Liver (tissue), 9 donors: Measurements from ENCODE around the gene RAB4B. TPM values are rescaled to one million over a fixed set of nuclear protein-coding genes. Genes with fewer than 3 reads are reported as not detected.
"Not testable (repeated sequence)": the region's sequence is repeated elsewhere in the genome, so short reads cannot be mapped to it uniquely, and the experiment has no call there.

Source experiments
- DNase-seq: peaks from one replicate; pipeline ENCODE4 v3.0.0-alpha.2; 2017; ENCODE audit warnings: low spot score
- H3K27ac ChIP-seq, 2 donors: one replicate each; pipeline ENCODE4 v1.7.0; 2013; ENCODE audit warnings: inconsistent platforms in 2 of 2, low read length in 2 of 2, control low read depth in 1 of 2, low read depth in 1 of 2, mild to moderate bottlenecking in 1 of 2
- H3K27me3 ChIP-seq, 4 donors: one replicate each; pipeline versions ENCODE4 v1.6.1 to v1.7.0; 2013; ENCODE audit warnings: low read length in 3 of 4, inconsistent platforms in 1 of 4, mild to moderate bottlenecking in 1 of 4, moderate library complexity in 1 of 4; ENCODE audit not compliant: control insufficient read depth in 4 of 4, insufficient read depth in 4 of 4
- H3K36me3 ChIP-seq, 4 donors: one replicate each; pipeline versions ENCODE4 v1.6.1 to v1.7.0; 2013; ENCODE audit warnings: low read length in 3 of 4, mild to moderate bottlenecking in 3 of 4, low read depth in 1 of 4, moderate library complexity in 1 of 4; ENCODE audit not compliant: control insufficient read depth in 4 of 4, insufficient read depth in 3 of 4
- H3K4me1 ChIP-seq, 4 donors: one replicate each; pipeline versions ENCODE4 v1.6.1 to v1.7.0; 2013; ENCODE audit warnings: low read length in 3 of 4, mild to moderate bottlenecking in 3 of 4, moderate library complexity in 1 of 4; ENCODE audit not compliant: control insufficient read depth in 4 of 4, insufficient read depth in 4 of 4
- H3K4me3 ChIP-seq, 3 donors: one replicate each; pipeline versions ENCODE4 v1.6.1 to v1.7.0; 2013; ENCODE audit warnings: low read length in 3 of 3, control low read depth in 1 of 3, low read depth in 1 of 3, mild to moderate bottlenecking in 1 of 3
- H3K9ac ChIP-seq, 2 donors: one replicate each; pipeline ENCODE4 v1.7.0; 2013; ENCODE audit warnings: low read length in 2 of 2, mild to moderate bottlenecking in 2 of 2, moderate library complexity in 2 of 2, control low read depth in 1 of 2, low read depth in 1 of 2
- H3K9me3 ChIP-seq, 4 donors: one replicate each; pipeline versions ENCODE4 v1.6.1 to v1.7.0; 2013; ENCODE audit warnings: low read length in 3 of 4; ENCODE audit not compliant: control insufficient read depth in 4 of 4
- ATF3 ChIP-seq: IDR thresholded peaks from 2 replicates; pipeline ENCODE4 v1.6.1; 2016; ENCODE audit warnings: antibody characterized with exemption
- EGR1 ChIP-seq, 2 donors: IDR thresholded peaks; 2 replicates each; pipeline ENCODE4 v1.6.1; 2016 to 2018; ENCODE audit warnings: antibody characterized with exemption in 2 of 2, low read depth in 2 of 2
- FOXA2 ChIP-seq: IDR thresholded peaks from 2 replicates; pipeline ENCODE4 v1.6.1; 2016; ENCODE audit warnings: antibody characterized with exemption
- GABPA ChIP-seq, 2 donors: IDR thresholded peaks in 1 of 2; conservative IDR thresholded peaks in 1 of 2; 2 replicates each; pipeline ENCODE4 v1.6.1; 2016; ENCODE audit warnings: antibody characterized with exemption in 2 of 2, mild to moderate bottlenecking in 1 of 2, moderate library complexity in 1 of 2
- HNF4A ChIP-seq, 2 donors: conservative IDR thresholded peaks; 2 replicates each; pipeline ENCODE4 v1.6.1; 2016; ENCODE audit warnings: antibody characterized with exemption in 2 of 2, mild to moderate bottlenecking in 2 of 2
- MAX ChIP-seq: IDR thresholded peaks from 2 replicates; pipeline ENCODE4 v1.6.1; 2016; ENCODE audit warnings: antibody characterized with exemption
- RAD21 ChIP-seq, 2 donors: IDR thresholded peaks; 2 replicates each; pipeline ENCODE4 v1.6.1; 2016; ENCODE audit warnings: antibody characterized with exemption in 2 of 2, mild to moderate bottlenecking in 2 of 2
- REST ChIP-seq: IDR thresholded peaks from 2 replicates; pipeline ENCODE4 v1.6.1; 2016; ENCODE audit warnings: antibody characterized with exemption, mild to moderate bottlenecking
- RXRA ChIP-seq, 2 donors: IDR thresholded peaks; 2 replicates each; pipeline ENCODE4 v1.6.1; 2017 to 2018; ENCODE audit warnings: antibody characterized with exemption in 2 of 2, mild to moderate bottlenecking in 1 of 2
- SP1 ChIP-seq: IDR thresholded peaks from 2 replicates; pipeline ENCODE4 v1.6.1; 2018; ENCODE audit warnings: antibody characterized with exemption, mild to moderate bottlenecking
- TAF1 ChIP-seq: conservative IDR thresholded peaks from 2 replicates; pipeline ENCODE4 v1.6.1; 2016; ENCODE audit warnings: antibody characterized with exemption, mild to moderate bottlenecking
- YY1 ChIP-seq: IDR thresholded peaks from 2 replicates; pipeline ENCODE4 v1.6.1; 2016; ENCODE audit warnings: antibody characterized with exemption, mild to moderate bottlenecking
- ZBTB33 ChIP-seq: IDR thresholded peaks from 2 replicates; pipeline ENCODE4 v1.6.1; 2016; ENCODE audit warnings: antibody characterized with exemption
- WGBS: extraction: QIAGEN DNeasy Blood & Tissue Kit; methylation state at CpG from one replicate; pipeline ENCODE4 v1.1.7; 2013; 5-methylcytosine and 5-hydroxymethylcytosine counted together
- polyA plus RNA-seq, 2 donors: library from polyadenylated mRNA; stranded (reverse) in 1 of 2; unstranded in 1 of 2; fragments of 200-250 nt in 1 of 2; fragments of >200 nt in 1 of 2; fragmentation: Nextera tagmentation in 1 of 2; extraction: Ambion mirVana in 1 of 2; gene quantifications; one replicate each; pipeline versions ENCODE4 v1.2.1 to v1.2.3, GENCODE V29; 2013 to 2015
- total RNA-seq, 2 donors: library from RNA; depleted of rRNA; stranded (reverse); fragments of >200 nt; gene quantifications; one replicate each; pipeline ENCODE4 v1.2.3, GENCODE V29; 2014
- donor health status: healthy.
- donor health status: healthy.
- donor health status: healthy.
- donor health status: healthy.
- donor health status: healthy.

RAB4B gene
- total and polyA plus RNA-seq, 4 donors = 5.5 to 16.9 (median 12.9) TPM

- not testable (repeated sequence) for H3K9ac ChIP-seq, H3K4me1 ChIP-seq, H3K4me3 ChIP-seq, H3K9me3 ChIP-seq, H3K27me3 ChIP-seq, DNase-seq, H3K36me3 ChIP-seq, H3K27ac ChIP-seq
- 96% methylated on average over 10 of the region's 10 CpGs for WGBS
These were observed 6.8 kb upstream of the RAB4B start for GRCh38 chr19:40771101-40771862.

GRCh38 chr19:40774916-40775631, 3.0 kb upstream of the RAB4B start, which contains the start of gene MIA:
Gene MIA (plus strand): TSS chr19:40775521. CDS start chr19:40775543, 22 bp downstream.
- WGBS = 92% methylated on average over 9 of the region's 9 CpGs
- no peak within 1 kb of the TSS for H3K9ac ChIP-seq
- H3K4me1 ChIP-seq = peaks cover 0 to 19% (median 13%) of the 10 kb centered on the region in 4 donors
- H3K27ac ChIP-seq = no peak within 1 kb of the TSS
- no peaks in the 10 kb centered on the region for H3K27me3 ChIP-seq
- H3K36me3 ChIP-seq = peaks cover 0 to 3% (median 0%) of the 10 kb centered on the region in 4 donors
- TF ChIP-seq RXRA (IDR thresholded peaks at IDR 0.05) (no peak), REST (no peak), ATF3 (no peak), GABPA (IDR thresholded peaks at IDR 0.05 in 1 of 2, conservative IDR thresholded peaks at IDR 0.05 in 1 of 2) (no peak), ZBTB33 (no peak), HNF4A (conservative IDR thresholded peaks at IDR 0.05) (no peak), YY1 (no peak), MAX (no peak), TAF1 (no peak), RAD21 (IDR thresholded peaks at IDR 0.05) (no peak), EGR1 (IDR thresholded peaks at IDR 0.05; ENCODE audit: low read depth in 2 of 2) (no peak), SP1 (no peak), FOXA2 (no peak)
- no peak for DNase-seq
- H3K4me3 ChIP-seq = no peak within 1 kb of the TSS
- H3K9me3 ChIP-seq = no peaks in the 10 kb centered on the region
